Kidney glomerular epithelial cell (primary cell): ENCODE results near the gene CLCA4.

Source experiments
- DNase-seq: peaks from one replicate; lab custom pipeline; 2025; lab: John Stamatoyannopoulos, UW

The CLCA4 gene

GRCh38 chr1:86618358-86618757, 71.5 kb downstream of the CLCA4 start:
- no peak for DNase-seq

DNA sequence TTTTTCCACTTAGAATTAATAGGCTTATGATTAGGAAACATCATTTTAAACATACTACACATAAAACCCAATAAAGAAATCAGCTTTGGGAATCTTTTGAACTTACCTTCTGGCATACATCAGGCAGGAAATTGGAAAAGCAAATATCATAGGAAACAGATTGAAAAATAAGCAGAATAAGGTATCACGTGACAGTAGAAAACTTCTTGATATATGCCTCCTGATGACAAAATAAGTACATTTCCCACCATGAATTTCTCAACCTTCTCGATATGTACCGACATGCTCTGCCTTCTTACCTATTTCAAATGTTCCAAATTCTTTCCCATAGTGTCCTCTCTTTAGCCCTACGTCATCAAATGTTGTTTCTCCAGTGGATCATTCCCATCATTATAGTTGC, 72.4 kb downstream of the CLCA4 start:
- no peak for DNase-seq

DNA sequence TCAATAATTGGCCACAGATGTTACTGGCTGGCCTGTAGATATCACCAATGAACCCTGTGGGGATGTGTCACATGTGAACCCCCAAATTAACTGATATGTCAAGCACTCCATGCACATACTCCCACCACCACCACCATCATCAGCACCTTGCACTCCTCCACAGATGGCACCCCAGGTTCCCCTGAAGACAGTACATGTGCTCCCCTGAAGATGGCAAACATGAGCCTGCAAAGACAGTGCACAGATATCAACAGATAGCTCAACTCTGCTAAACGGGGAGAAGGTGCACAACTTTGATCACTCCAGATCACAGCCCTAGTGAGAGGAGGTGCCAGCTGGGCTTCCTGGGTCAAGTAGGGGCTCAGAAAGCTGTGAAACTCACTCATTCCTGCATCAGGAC, 74.4 kb downstream of the CLCA4 start:
- DNase-seq = no peak
